Measurements from ENCODE around the gene REC8. TPM values are rescaled to one million over a fixed set of nuclear protein-coding genes. Genes with fewer than 3 reads are reported as not detected.

REC8 gene
- total RNA-seq, 1 donor from 2014 or later: 69.2 TPM

- TF ChIP-seq, protein P1, sequence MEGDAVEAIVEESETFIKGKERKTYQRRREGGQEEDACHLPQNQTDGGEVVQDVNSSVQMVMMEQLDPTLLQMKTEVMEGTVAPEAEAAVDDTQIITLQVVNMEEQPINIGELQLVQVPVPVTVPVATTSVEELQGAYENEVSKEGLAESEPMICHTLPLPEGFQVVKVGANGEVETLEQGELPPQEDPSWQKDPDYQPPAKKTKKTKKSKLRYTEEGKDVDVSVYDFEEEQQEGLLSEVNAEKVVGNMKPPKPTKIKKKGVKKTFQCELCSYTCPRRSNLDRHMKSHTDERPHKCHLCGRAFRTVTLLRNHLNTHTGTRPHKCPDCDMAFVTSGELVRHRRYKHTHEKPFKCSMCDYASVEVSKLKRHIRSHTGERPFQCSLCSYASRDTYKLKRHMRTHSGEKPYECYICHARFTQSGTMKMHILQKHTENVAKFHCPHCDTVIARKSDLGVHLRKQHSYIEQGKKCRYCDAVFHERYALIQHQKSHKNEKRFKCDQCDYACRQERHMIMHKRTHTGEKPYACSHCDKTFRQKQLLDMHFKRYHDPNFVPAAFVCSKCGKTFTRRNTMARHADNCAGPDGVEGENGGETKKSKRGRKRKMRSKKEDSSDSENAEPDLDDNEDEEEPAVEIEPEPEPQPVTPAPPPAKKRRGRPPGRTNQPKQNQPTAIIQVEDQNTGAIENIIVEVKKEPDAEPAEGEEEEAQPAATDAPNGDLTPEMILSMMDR (IDR thresholded peaks at IDR 0.05; ENCODE audit: insufficient read depth, low read length, poor library complexity, severe bottlenecking): no peak
- Histone ChIP-seq H3K27me3 (ENCODE audit: control insufficient read depth, insufficient read depth, low read length) (no peaks in the 10 kb centered on the region), H3K4me3 (ENCODE audit: low read depth, low read length) (no peak overlapping the region), H3K36me3 (ENCODE audit: control insufficient read depth, insufficient read depth, low read length) (peaks cover 11% of the 10 kb centered on the region)
- DNase-seq (ENCODE audit: low read depth): no peak
Measured at GRCh38 chr14:24181371-24182077, 9.6 kb downstream of the REC8 start.

DNA sequence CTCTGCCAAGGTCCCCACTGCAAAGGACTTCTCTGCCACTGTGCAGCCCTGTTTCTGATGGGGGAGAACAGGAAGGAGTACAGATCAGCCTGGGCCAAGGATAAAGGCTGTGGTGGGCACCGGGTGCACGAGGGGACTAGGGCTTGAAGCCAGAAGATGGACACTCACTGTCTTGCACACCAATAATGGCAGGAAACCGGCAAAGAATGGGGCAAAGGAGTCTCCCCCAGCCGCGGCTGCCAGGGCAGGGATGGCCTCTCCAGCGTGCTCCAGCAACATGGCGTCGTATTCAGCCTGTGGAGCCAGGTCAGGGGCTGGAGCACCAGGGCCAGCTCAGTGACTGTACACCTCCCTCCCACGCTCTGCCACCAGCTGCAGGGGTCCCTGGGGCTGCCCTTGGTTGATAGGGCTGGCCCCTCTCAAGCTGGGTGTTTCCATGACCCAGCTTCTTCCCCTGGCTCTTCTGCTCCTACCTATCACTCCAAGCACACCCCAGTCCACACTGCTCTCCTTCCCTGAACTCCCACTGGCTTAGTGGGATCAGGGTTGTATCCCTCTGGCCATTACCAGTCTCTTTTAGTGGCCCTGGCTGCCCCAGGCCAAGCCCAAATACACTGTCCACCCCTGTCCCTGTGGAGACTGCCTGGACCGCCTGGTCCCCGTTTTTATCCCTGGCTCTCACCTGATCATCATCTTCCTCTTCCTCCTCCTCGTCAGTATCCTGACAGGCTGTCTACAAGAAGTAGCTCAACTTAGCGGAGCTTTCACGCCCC, 10.4 kb downstream of the REC8 start:
- peaks cover 10% of the 10 kb centered on the region for H3K36me3 ChIP-seq (ENCODE audit: control insufficient read depth, insufficient read depth, low read length)
- TF ChIP-seq, protein P1 (IDR thresholded peaks at IDR 0.05; ENCODE audit: insufficient read depth, low read length, poor library complexity, severe bottlenecking): no peak
- no peaks in the 10 kb centered on the region for H3K27me3 ChIP-seq (ENCODE audit: control insufficient read depth, insufficient read depth, low read length)
- DNase-seq (ENCODE audit: low read depth): no peak
- no peak overlapping the region for H3K4me3 ChIP-seq (ENCODE audit: low read depth, low read length)

DNA sequence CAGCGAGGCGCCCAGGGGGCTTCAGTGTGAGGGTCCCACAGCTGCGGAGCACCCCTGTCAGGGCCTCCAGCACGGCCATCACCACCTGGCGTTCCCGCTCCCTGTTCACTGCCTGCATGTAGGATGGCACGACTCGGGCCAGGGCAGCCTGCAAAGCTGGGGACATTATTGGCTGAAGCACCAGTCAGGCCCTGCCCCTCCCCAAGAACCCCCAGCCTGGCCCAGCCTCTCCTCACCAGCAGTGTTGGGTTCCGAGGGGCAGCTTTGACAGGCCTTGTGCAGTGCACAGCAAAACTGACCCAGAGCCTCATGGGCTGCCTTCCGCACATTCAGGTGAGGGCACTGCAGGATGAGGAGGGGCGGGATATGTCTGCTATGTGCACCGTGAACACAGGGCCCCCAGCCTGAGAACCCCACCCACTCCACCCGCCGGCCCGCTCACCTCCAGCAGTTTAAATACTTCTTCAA, 11.2 kb downstream of the REC8 start:
- TF ChIP-seq, protein P1 (IDR thresholded peaks at IDR 0.05; ENCODE audit: insufficient read depth, low read length, poor library complexity, severe bottlenecking): no peak
- no peak for DNase-seq (ENCODE audit: low read depth)
- Histone ChIP-seq H3K27me3 (ENCODE audit: control insufficient read depth, insufficient read depth, low read length) (no peaks in the 10 kb centered on the region), H3K4me3 (ENCODE audit: low read depth, low read length) (no peak overlapping the region), H3K36me3 (ENCODE audit: control insufficient read depth, insufficient read depth, low read length) (peaks cover 10% of the 10 kb centered on the region)

DNA sequence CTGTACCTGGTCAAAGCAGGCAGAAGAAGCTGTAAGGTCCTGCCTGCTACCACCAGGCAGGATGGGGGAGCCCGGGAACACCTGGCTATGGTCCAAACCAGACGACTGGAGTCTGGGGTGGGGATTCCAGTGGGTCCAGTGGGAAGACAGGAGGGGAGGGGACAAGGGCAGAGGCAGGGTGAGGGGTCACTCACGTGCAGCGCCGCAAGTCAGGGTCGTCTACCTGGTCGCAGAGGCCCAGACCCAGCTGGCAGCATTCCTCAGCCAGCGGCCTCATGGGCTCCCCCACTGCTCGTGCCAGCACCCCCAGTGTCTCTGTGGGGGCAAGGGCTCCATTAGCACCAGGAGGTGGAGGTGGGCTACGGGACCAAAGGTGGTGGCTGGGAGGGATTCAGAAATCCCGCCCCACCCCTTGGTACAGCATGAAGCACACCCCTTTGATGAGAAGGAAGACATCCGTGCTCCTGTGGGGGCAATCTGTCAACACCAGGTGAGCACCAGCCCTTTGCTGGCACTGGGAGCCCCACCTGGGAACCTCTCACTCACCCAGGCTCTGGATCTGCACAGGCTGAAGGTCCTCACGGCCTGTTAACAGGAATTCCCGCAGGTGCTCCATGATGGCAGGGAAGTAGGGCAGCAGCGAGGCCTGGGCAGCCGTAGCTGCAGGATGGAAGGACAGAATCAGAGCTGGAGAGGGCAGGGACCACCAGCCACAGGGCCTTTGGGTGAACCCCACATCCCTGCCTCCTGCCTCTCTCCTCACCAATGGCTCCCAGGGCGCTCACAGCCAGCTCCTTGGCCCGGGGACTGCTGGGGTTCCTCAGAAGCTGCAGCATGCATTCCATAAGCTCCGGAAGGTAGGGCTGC, 12.5 kb downstream of the REC8 start:
- Histone ChIP-seq H3K36me3 (ENCODE audit: control insufficient read depth, insufficient read depth, low read length) (peaks cover 8% of the 10 kb centered on the region), H3K4me3 (ENCODE audit: low read depth, low read length) (no peak overlapping the region), H3K27me3 (ENCODE audit: control insufficient read depth, insufficient read depth, low read length) (no peaks in the 10 kb centered on the region)
- no peak for DNase-seq (ENCODE audit: low read depth)
- TF ChIP-seq, protein P1 (IDR thresholded peaks at IDR 0.05; ENCODE audit: insufficient read depth, low read length, poor library complexity, severe bottlenecking): no peak

DNA sequence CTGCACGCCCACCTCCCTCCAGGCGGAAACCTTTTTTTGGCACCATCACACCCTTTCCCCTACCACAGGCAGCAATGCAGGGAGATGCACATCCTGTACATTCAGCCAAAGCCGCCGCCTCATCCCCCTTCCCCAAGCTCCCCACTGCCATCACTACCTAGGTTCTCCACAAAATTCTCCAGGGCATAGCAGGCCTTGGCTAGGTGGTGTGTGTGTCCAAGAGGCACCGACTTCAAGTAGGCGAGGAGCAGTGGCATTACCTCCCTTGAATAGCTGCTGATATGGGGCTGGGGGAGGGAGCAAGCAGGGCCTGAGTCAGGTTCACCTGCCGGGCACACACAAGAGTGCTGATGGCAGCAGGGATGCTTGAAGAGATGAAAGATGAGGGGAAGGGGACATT, 13.1 kb downstream of the REC8 start:
- H3K36me3 ChIP-seq (ENCODE audit: control insufficient read depth, insufficient read depth, low read length): peaks cover 6% of the 10 kb centered on the region
- TF ChIP-seq, protein P1 (IDR thresholded peaks at IDR 0.05; ENCODE audit: insufficient read depth, low read length, poor library complexity, severe bottlenecking): no peak
- DNase-seq (ENCODE audit: low read depth): no peak
- no peak overlapping the region for H3K4me3 ChIP-seq (ENCODE audit: low read depth, low read length)
- no peaks in the 10 kb centered on the region for H3K27me3 ChIP-seq (ENCODE audit: control insufficient read depth, insufficient read depth, low read length)

All from kidney epithelial cell (primary cell).